BLaER1 (cell line): Measurements from ENCODE around the gene ZSCAN21.
A peak's percentile ranks its signal among the peaks of the same experiment; 100 is the strongest.

ENCODE experiments used
- H3K27ac ChIP-seq: shearing (Covaris generic); formaldehyde crosslinking; 2 replicates; pipeline ENCODE4 v1.8.1; 2022
- H3K27me3 ChIP-seq: shearing (Covaris generic); formaldehyde crosslinking; 2 replicates; pipeline ENCODE4 v1.8.1; 2022
- H3K36me3 ChIP-seq: shearing (Covaris generic); formaldehyde crosslinking; 2 replicates; pipeline ENCODE4 v1.8.1; 2022
- H3K4me1 ChIP-seq: shearing (Covaris generic); formaldehyde crosslinking; 2 replicates; pipeline ENCODE4 v1.8.1; 2022
- H3K4me2 ChIP-seq: shearing (Covaris generic); formaldehyde crosslinking; 2 replicates; pipeline ENCODE4 v1.8.1; 2022
- H3K4me3 ChIP-seq: shearing (Covaris generic); formaldehyde crosslinking; 2 replicates; pipeline ENCODE4 v1.8.1; 2022
- H3K9ac ChIP-seq: shearing (Covaris generic); formaldehyde crosslinking; 2 replicates; pipeline ENCODE4 v1.8.1; 2022
- H3K9me3 ChIP-seq: shearing (Covaris generic); formaldehyde crosslinking; 2 replicates; pipeline ENCODE4 v1.8.1; 2022
- H4K20me1 ChIP-seq: shearing (Covaris generic); formaldehyde crosslinking; 2 replicates; pipeline ENCODE4 v1.8.1; 2022
- Cebpa-rat ChIP-seq: shearing (Covaris generic); IDR thresholded peaks from 2 replicates; pipeline ENCODE4 v1.8.1; 2022

Gene ZSCAN21

GRCh38 chr7:100013328-100013676 is 36.3 kb upstream of the ZSCAN21 start:
- TF ChIP-seq Cebpa-rat, result no peak
- Histone ChIP-seq H3K27me3 (no peaks in the 10 kb centered on the region), H3K27ac (no peak overlapping the region), H3K4me1 (peaks cover 23% of the 10 kb centered on the region), H3K4me3 (no peak overlapping the region), H3K36me3 (peaks cover 7% of the 10 kb centered on the region; the same call in 1 of the 2 replicates), H3K9me3 (no peaks in the 10 kb centered on the region), H4K20me1 (peaks cover 25% of the 10 kb centered on the region), H3K9ac (no peak overlapping the region), H3K4me2 (no peak overlapping the region)

DNA sequence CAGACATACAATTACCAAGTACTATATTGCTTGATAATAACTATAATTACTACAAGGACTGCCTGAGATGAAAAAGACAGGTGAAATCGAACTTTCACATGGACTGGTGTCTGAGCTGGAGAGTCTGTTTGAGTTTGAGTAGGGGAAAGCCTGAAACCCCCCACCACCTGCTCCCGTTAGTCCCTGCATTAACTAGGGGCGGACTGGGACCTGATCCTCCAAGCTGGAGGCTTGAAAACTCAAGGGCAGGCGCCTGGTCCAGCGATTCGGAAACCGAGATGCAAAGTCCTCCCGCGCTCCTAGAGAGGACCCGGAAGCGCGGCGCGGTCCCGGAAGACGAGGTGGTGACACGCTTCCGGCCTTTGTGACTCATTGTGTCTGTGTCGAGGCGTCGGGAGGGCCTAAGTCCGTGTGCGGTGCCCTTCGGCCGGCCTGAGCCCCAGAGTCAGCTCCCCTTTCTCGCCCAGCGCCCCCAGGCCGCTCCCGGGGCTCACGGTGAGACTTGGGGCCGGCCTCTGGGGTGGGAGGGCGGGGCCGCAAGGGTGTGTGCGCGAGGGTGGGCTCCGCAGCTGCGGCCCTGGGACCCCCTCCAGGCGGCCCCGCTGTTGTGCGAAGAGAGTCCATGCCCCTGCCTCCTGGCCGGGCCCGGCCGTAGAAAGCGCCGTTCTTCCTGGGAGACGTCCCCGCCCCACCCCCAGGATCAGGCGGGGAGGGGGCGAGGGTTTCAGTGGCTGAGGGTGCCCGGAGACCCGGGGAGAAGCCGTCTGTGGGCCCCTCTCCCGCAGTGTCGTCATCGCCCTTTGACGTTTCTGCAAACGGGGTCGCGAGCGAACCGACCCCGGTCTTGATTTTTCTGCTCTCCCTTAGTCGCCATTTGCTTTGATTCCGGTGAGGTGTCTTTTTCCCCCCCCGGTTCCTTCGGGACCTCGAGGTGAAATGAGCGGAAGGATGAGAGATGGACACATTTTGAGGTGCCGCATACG is 34.1 kb upstream of the ZSCAN21 start, which contains the start of gene ZKSCAN1:
TSS of gene ZKSCAN1 (plus strand) at position 365 of the 983 bp plus-strand sequence. CDS start 7,911 bp downstream, outside the sequence.
- TF ChIP-seq Cebpa-rat, result no peak
- Histone ChIP-seq H3K9ac (peak within 1 kb of the TSS; percentile 100), H3K36me3 (peaks cover 30% of the 10 kb centered on the region), H3K27me3 (no peaks in the 10 kb centered on the region), H4K20me1 (peaks cover 47% of the 10 kb centered on the region), H3K4me1 (peaks cover 23% of the 10 kb centered on the region), H3K4me2 (peak within 1 kb of the TSS; percentile 88), H3K27ac (peak within 1 kb of the TSS; percentile 98), H3K9me3 (no peaks in the 10 kb centered on the region), H3K4me3 (peak within 1 kb of the TSS; percentile 100)

GRCh38 chr7:100016215-100016901 is 33.2 kb upstream of the ZSCAN21 start:
- Histone ChIP-seq H3K36me3 (peaks cover 36% of the 10 kb centered on the region), H3K4me2 (peak overlapping the region; percentile 88), H3K4me3 (peak overlapping the region; percentile 100), H3K27ac (peak overlapping the region; percentile 98), H3K27me3 (no peaks in the 10 kb centered on the region), H3K9me3 (no peaks in the 10 kb centered on the region), H3K4me1 (peaks cover 23% of the 10 kb centered on the region), H4K20me1 (peaks cover 56% of the 10 kb centered on the region), H3K9ac (peak overlapping the region; percentile 100)
- no peak for TF ChIP-seq Cebpa-rat

GRCh38 chr7:100017300-100017699 is 32.3 kb upstream of the ZSCAN21 start:
- Histone ChIP-seq H3K27me3 (no peaks in the 10 kb centered on the region), H4K20me1 (peaks cover 65% of the 10 kb centered on the region), H3K36me3 (peaks cover 46% of the 10 kb centered on the region), H3K27ac (no peak overlapping the region), H3K4me1 (peaks cover 23% of the 10 kb centered on the region), H3K9ac (peak overlapping the region; percentile 100; the same call in 1 of the 2 replicates), H3K9me3 (no peaks in the 10 kb centered on the region), H3K4me2 (peak overlapping the region; percentile 88), H3K4me3 (no peak overlapping the region)
- TF ChIP-seq Cebpa-rat, result no peak

GRCh38 chr7:100017875-100018274 is 31.7 kb upstream of the ZSCAN21 start:
- H3K9me3 ChIP-seq, result no peaks in the 10 kb centered on the region
- H3K4me2 ChIP-seq, result 0 out of 2 replicates have a peak overlapping the region, but pooled peaks have one; percentile 88
- no peak for TF ChIP-seq Cebpa-rat
- H3K9ac ChIP-seq, result no peak overlapping the region
- H3K4me3 ChIP-seq, result no peak overlapping the region
- peaks cover 71% of the 10 kb centered on the region for H4K20me1 ChIP-seq
- H3K27me3 ChIP-seq, result no peaks in the 10 kb centered on the region
- no peak overlapping the region for H3K27ac ChIP-seq
- H3K36me3 ChIP-seq, result peaks cover 51% of the 10 kb centered on the region
- H3K4me1 ChIP-seq, result peaks cover 23% of the 10 kb centered on the region

DNA sequence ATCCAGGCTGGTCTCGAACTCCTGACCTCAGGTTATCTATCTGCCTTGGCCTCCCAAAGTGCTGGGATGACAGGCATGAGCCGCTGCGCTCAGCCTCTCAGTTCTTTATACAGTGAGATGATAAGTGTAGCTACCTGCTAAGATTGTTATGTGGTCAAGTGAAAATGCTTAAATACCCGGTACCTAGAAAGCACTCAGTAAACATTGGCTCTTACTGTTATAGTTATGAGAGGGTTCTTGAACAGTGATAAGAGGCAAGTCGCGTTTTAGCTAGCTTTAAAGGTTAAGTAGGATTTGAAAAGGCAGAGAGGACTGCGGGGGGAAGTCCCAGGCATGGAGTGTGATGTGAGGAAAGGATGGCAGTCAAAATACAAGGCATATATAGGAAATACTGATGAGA is 29.7 kb upstream of the ZSCAN21 start:
- H3K4me3 ChIP-seq, result no peak overlapping the region
- no peaks in the 10 kb centered on the region for H3K9me3 ChIP-seq
- H3K4me2 ChIP-seq, result no peak overlapping the region
- no peaks in the 10 kb centered on the region for H3K27me3 ChIP-seq
- no peak for TF ChIP-seq Cebpa-rat
- peaks cover 88% of the 10 kb centered on the region for H4K20me1 ChIP-seq
- H3K4me1 ChIP-seq, result peaks cover 21% of the 10 kb centered on the region
- H3K36me3 ChIP-seq, result peaks cover 72% of the 10 kb centered on the region
- no peak overlapping the region for H3K9ac ChIP-seq
- no peak overlapping the region for H3K27ac ChIP-seq

DNA sequence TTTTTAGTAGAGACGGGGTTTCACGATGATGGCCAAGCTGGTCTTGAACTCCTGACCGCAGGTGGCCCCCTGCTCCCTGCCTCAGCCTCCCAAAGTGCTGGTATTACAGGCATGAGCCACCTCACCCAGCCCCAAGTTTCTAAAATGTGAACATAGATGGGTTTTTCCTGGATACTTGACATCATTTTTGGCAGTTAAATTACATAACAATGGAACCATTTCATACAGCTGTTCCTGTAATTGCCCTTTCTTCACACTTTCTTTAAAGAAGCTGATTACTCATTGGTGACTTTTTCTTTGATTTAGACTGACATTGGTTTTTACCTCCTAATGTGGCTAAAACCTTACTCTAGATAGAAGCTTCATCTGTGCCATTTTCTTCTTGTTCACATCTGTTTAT is 28.3 kb upstream of the ZSCAN21 start:
- TF ChIP-seq Cebpa-rat, result no peak
- H3K36me3 ChIP-seq, result peaks cover 86% of the 10 kb centered on the region
- peaks cover 83% of the 10 kb centered on the region for H4K20me1 ChIP-seq
- H3K4me3 ChIP-seq, result no peak overlapping the region
- H3K27me3 ChIP-seq, result no peaks in the 10 kb centered on the region
- no peaks in the 10 kb centered on the region for H3K9me3 ChIP-seq
- no peak overlapping the region for H3K4me2 ChIP-seq
- H3K4me1 ChIP-seq, result peaks cover 17% of the 10 kb centered on the region
- H3K27ac ChIP-seq, result no peak overlapping the region
- H3K9ac ChIP-seq, result no peak overlapping the region

DNA sequence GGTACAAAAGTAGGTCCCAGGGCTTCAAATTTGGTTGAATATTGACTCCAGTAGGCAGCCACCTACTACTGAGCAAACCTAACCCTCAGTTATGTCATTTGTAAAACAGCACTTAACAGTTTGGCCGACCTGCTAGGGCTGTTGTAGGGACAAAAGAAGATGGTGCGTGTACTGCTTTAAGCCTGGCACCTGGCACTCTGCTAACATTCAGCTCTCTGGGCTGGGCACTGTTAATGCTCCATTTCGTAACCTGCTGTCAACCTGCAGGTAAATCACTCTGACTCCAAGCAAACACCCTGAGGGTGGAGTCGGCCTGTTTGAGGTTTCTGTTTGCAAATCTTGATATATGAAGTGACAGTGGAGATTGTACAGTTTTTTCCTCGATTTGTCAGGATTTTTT is 27.0 kb upstream of the ZSCAN21 start:
- H3K27ac ChIP-seq, result no peak overlapping the region
- peaks cover 69% of the 10 kb centered on the region for H4K20me1 ChIP-seq
- no peak for TF ChIP-seq Cebpa-rat
- H3K9ac ChIP-seq, result no peak overlapping the region
- H3K4me1 ChIP-seq, result peaks cover 4% of the 10 kb centered on the region
- no peak overlapping the region for H3K4me2 ChIP-seq
- no peaks in the 10 kb centered on the region for H3K27me3 ChIP-seq
- H3K4me3 ChIP-seq, result no peak overlapping the region
- peaks cover 98% of the 10 kb centered on the region for H3K36me3 ChIP-seq
- H3K9me3 ChIP-seq, result no peaks in the 10 kb centered on the region

DNA sequence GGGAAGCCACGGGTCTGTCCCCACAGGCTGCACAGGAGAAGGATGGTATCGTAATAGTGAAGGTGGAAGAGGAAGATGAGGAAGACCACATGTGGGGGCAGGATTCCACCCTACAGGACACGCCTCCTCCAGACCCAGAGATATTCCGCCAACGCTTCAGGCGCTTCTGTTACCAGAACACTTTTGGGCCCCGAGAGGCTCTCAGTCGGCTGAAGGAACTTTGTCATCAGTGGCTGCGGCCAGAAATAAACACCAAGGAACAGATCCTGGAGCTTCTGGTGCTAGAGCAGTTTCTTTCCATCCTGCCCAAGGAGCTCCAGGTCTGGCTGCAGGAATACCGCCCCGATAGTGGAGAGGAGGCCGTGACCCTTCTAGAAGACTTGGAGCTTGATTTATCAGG is 26.0 kb upstream of the ZSCAN21 start:
- H3K27ac ChIP-seq, result no peak overlapping the region
- H3K27me3 ChIP-seq, result no peaks in the 10 kb centered on the region
- H3K4me3 ChIP-seq, result no peak overlapping the region
- H3K9me3 ChIP-seq, result no peaks in the 10 kb centered on the region
- H4K20me1 ChIP-seq, result peaks cover 60% of the 10 kb centered on the region
- peaks cover 98% of the 10 kb centered on the region for H3K36me3 ChIP-seq
- no peak overlapping the region for H3K9ac ChIP-seq
- no peaks in the 10 kb centered on the region for H3K4me1 ChIP-seq
- TF ChIP-seq Cebpa-rat, result no peak
- no peak overlapping the region for H3K4me2 ChIP-seq

- H3K27me3 ChIP-seq, result no peaks in the 10 kb centered on the region
- no peak overlapping the region for H3K27ac ChIP-seq
- H3K4me3 ChIP-seq, result no peak overlapping the region
- no peaks in the 10 kb centered on the region for H3K4me1 ChIP-seq
- no peak overlapping the region for H3K9ac ChIP-seq
- no peaks in the 10 kb centered on the region for H3K9me3 ChIP-seq
- peaks cover 54% of the 10 kb centered on the region for H4K20me1 ChIP-seq
- TF ChIP-seq Cebpa-rat, result no peak
- peaks cover 98% of the 10 kb centered on the region for H3K36me3 ChIP-seq
- H3K4me2 ChIP-seq, result no peak overlapping the region
Observed at GRCh38 chr7:100024020-100024619, 25.5 kb upstream of the ZSCAN21 start.
